Hepatocyte (in vitro differentiated cells): ENCODE data around the gene KIF3B.
"Not testable (repeated sequence)": the region's sequence is repeated elsewhere in the genome, so short reads cannot be mapped to it uniquely, and the experiment has no call there.

Source experiments
- CTCF ChIP-seq: fragments of 200-600 bp; sonication (generic); IDR thresholded peaks from 2 replicates; pipeline ENCODE4 v1.5.1; 2016; ENCODE audit warnings: antibody characterized with exemption, mild to moderate bottlenecking; ENCODE audit not compliant: poor library complexity
- EZH2 ChIP-seq: fragments of 200-600 bp; sonication (generic); IDR thresholded peaks from 2 replicates; pipeline ENCODE4 v1.6.1; 2016; ENCODE audit warnings: antibody characterized with exemption, mild to moderate bottlenecking, borderline replicate concordance
- EZH2phosphoT487 ChIP-seq: fragments of 200-600 bp; sonication (generic); IDR thresholded peaks from one replicate; pipeline ENCODE4 v1.6.1; 2018; ENCODE audit warnings: antibody characterized with exemption, mild to moderate bottlenecking, low read depth, moderate library complexity; ENCODE audit not compliant: unreplicated experiment, severe bottlenecking

GRCh38 chr20:32289299-32289660 lies 11.8 kb downstream of the KIF3B start:
- TF ChIP-seq CTCF, EZH2, EZH2phosphoT487: not testable (repeated sequence)
